ENCODE results near the gene C2orf69. TPM values are rescaled to one million over a fixed set of nuclear protein-coding genes. Genes with fewer than 3 reads are reported as not detected.
A peak's percentile ranks its signal among the peaks of the same experiment; 100 is the strongest.

C2orf69 gene
- total RNA-seq, 1 donor from 2014 or later, result 10.1 TPM

GRCh38 chr2:199972088-199972626, 61.1 kb downstream of the C2orf69 start:
- H3K36me3 ChIP-seq, result no peaks in the 10 kb centered on the region
- intact Hi-C loops (cut with DNase I), result no loop called here
- no peaks in the 10 kb centered on the region for H3K27me3 ChIP-seq
- no peaks in the 10 kb centered on the region for H3K4me1 ChIP-seq
- DNase-seq (ENCODE audit: extremely low spot score in 2 of 2), result no peak
- no peak overlapping the region for H3K27ac ChIP-seq
- H3K4me3 ChIP-seq, result no peak overlapping the region
- H3K9me3 ChIP-seq, result no peaks in the 10 kb centered on the region
- TF ChIP-seq POLR2A (IDR thresholded peaks at IDR 0.05), result no peak
- no peak for TF ChIP-seq POLR2AphosphoS5 (IDR thresholded peaks at IDR 0.05; ENCODE audit: insufficient read depth in 1 of 2, low read depth in 1 of 2)
- TF ChIP-seq CTCF (IDR thresholded peaks at IDR 0.05), result no peak

GRCh38 chr2:199973703-199974102, 62.6 kb downstream of the C2orf69 start:
- Histone ChIP-seq H3K9me3 (no peaks in the 10 kb centered on the region), H3K27me3 (no peaks in the 10 kb centered on the region), H3K27ac (no peak overlapping the region), H3K36me3 (no peaks in the 10 kb centered on the region), H3K4me1 (no peaks in the 10 kb centered on the region), H3K4me3 (no peak overlapping the region)
- intact Hi-C loops (cut with DNase I), result no loop called here
- TF ChIP-seq CTCF (IDR thresholded peaks at IDR 0.05) (peak in 1 of 3 experiments; percentile 36), POLR2A (IDR thresholded peaks at IDR 0.05) (no peak)
- no peak for DNase-seq (ENCODE audit: extremely low spot score in 2 of 2)

- Histone ChIP-seq H3K4me1 (no peaks in the 10 kb centered on the region), H3K27ac (no peak overlapping the region), H3K9me3 (no peaks in the 10 kb centered on the region), H3K36me3 (no peaks in the 10 kb centered on the region), H3K4me3 (no peak overlapping the region), H3K27me3 (no peaks in the 10 kb centered on the region)
- intact Hi-C loops (cut with DNase I), result loop anchor here (5.0 kb wide), 1 partner anchor 507 kb away; no protein-coding TSS in a partner anchor
- peak in 1 of 2 donors; percentile 25 for DNase-seq (ENCODE audit: extremely low spot score in 2 of 2)
- TF ChIP-seq CTCF (IDR thresholded peaks at IDR 0.05), result no peak
- TF ChIP-seq POLR2AphosphoS5 (IDR thresholded peaks at IDR 0.05; ENCODE audit: insufficient read depth in 1 of 2, low read depth in 1 of 2), result no peak
- TF ChIP-seq POLR2A (IDR thresholded peaks at IDR 0.05), result no peak
Observed at GRCh38 chr2:199975273-199975895, 64.3 kb downstream of the C2orf69 start.

Small RNAs within 50 kb of the gene (small RNA-seq; reads per million reads assigned to genes)
- gene AC108032.1, result not detected
- gene RN7SL717P, result not detected

Other genes with a start within 250 kb of the C2orf69 start
- gene FTCDNL1, start 60.1 kb upstream of the C2orf69 start, total RNA-seq, result 2.5 TPM
- 5.2 TPM for gene TYW5, start 44.2 kb downstream of the C2orf69 start, total RNA-seq
- 16.0 TPM for gene MAIP1, start 44.3 kb downstream of the C2orf69 start, total RNA-seq